GM12875 (cell line): Measurements from ENCODE around the gene TTC22.

Experiments
- H3K4me3 ChIP-seq: one replicate; pipeline ENCODE4 v1.5.1; 2011; ENCODE audit warnings: low read depth, low read length, control low read depth
- TF ChIP-seq, protein P1 (sequence below): IDR thresholded peaks from 2 replicates; pipeline ENCODE4 v1.5.1; 2011; ENCODE audit warnings: low read depth, mild to moderate bottlenecking, control low read depth, inconsistent platforms, low read length, moderate library complexity, borderline replicate concordance; ENCODE audit not compliant: insufficient read depth

Gene TTC22

GRCh38 chr1:54833121-54833520 lies 32.0 kb upstream of the TTC22 start:
- no peak overlapping the region for H3K4me3 ChIP-seq
- TF ChIP-seq, protein P1, sequence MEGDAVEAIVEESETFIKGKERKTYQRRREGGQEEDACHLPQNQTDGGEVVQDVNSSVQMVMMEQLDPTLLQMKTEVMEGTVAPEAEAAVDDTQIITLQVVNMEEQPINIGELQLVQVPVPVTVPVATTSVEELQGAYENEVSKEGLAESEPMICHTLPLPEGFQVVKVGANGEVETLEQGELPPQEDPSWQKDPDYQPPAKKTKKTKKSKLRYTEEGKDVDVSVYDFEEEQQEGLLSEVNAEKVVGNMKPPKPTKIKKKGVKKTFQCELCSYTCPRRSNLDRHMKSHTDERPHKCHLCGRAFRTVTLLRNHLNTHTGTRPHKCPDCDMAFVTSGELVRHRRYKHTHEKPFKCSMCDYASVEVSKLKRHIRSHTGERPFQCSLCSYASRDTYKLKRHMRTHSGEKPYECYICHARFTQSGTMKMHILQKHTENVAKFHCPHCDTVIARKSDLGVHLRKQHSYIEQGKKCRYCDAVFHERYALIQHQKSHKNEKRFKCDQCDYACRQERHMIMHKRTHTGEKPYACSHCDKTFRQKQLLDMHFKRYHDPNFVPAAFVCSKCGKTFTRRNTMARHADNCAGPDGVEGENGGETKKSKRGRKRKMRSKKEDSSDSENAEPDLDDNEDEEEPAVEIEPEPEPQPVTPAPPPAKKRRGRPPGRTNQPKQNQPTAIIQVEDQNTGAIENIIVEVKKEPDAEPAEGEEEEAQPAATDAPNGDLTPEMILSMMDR, result no peak

DNA sequence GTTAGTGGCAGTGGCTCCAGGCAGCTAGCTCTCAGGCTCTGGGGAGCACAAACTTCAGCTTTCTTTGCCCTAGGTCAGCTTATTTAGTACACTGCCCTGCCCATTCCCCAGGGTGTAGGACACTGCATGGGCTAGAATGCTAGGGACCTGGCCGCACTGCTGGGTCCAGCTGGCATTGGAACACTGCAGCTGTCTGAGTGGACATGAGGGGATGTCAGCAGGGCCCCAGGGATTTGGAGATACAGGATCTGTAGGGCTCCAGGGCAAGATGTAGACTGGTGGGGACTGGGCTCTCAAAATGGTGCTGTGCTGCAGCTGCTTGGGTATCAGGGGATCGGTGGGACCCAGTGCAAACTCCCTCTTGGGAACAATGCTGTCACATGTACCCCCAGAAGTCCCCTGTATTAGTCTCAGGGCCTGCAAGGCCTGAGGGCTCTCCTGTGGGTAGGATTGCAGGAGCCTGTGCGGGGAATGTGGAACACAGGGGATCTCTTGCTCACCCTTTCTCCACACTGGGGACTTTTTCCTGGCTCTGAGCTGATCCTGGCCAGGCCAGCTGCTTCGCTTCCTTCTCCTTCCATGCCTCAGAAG lies 25.2 kb upstream of the TTC22 start:
- TF ChIP-seq, protein P1, result no peak
- H3K4me3 ChIP-seq, result no peak overlapping the region

GRCh38 chr1:54825696-54826095 lies 24.6 kb upstream of the TTC22 start:
- TF ChIP-seq, protein P1, result no peak

GRCh38 chr1:54823670-54824069 lies 22.5 kb upstream of the TTC22 start:
- TF ChIP-seq, protein P1, result no peak
- no peak overlapping the region for H3K4me3 ChIP-seq

More at GRCh38 chr1:54825696-54826095, 24.6 kb upstream of the TTC22 start:
- no peak overlapping the region for H3K4me3 ChIP-seq

- TF ChIP-seq, protein P1, result no peak
- no peak overlapping the region for H3K4me3 ChIP-seq
These were observed 18.6 kb upstream of the TTC22 start for GRCh38 chr1:54819733-54820132.

DNA sequence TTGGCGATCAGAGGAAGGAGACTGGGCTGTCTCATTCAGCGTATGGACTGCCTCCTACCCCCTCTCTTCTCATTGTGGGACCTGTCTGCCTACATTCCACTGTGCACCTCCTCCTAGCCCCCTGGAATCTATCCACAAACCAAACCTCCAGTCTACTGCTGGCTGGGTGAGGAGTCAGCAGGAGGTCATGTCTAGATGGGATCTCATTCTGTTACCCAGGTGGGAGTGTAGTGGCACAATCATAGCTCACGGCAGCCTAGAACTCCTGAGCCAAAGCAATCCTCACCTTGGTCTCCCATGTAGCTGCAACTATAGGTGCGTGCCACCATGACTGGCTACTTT lies 18.0 kb upstream of the TTC22 start:
- no peak overlapping the region for H3K4me3 ChIP-seq
- TF ChIP-seq, protein P1, result no peak

- no peak overlapping the region for H3K4me3 ChIP-seq
- TF ChIP-seq, protein P1, result no peak
These were observed 17.5 kb upstream of the TTC22 start for GRCh38 chr1:54818461-54819194.
